Esophagus squamous epithelium (tissue), 5 donors: ENCODE measurements around the gene PGBD5. TPM values are rescaled to one million over a fixed set of nuclear protein-coding genes. Genes with fewer than 3 reads are reported as not detected.

Experiments used
- DNase-seq: peaks from one replicate; lab custom pipeline; 2025; lab: John Stamatoyannopoulos, UW
- H3K27ac ChIP-seq, 4 donors: fragments of 200-600 bp; sonication (generic); one replicate each; pipeline ENCODE4 v1.5.1; 2016 to 2019; ENCODE audit warnings: mild to moderate bottlenecking in 1 of 4
- H3K27me3 ChIP-seq, 4 donors: fragments of 200-600 bp; sonication (generic); 1 replicate in 3 of 4; 2 replicates in 1 of 4; pipeline versions ENCODE4 v1.5.1 to v1.6.0; 2017 to 2021; ENCODE audit warnings: antibody characterized with exemption in 1 of 4
- H3K36me3 ChIP-seq, 3 donors: fragments of 200-600 bp; sonication (generic); one replicate each; pipeline ENCODE4 v1.5.1; 2016 to 2019
- H3K4me1 ChIP-seq, 3 donors: fragments of 200-600 bp; sonication (generic); one replicate each; pipeline ENCODE4 v1.5.1; 2017 to 2019
- H3K4me3 ChIP-seq, 4 donors: fragments of 200-600 bp; sonication (generic); 1 replicate in 3 of 4; 2 replicates in 1 of 4; pipeline ENCODE4 v1.5.1; 2016 to 2019; ENCODE audit warnings: mild to moderate bottlenecking in 2 of 4, moderate library complexity in 1 of 4
- H3K9me3 ChIP-seq, 3 donors: fragments of 200-600 bp; sonication (generic); one replicate each; pipeline ENCODE4 v1.5.1; 2016 to 2019
- POLR2A ChIP-seq, 4 donors: fragments of 450-650 bp; IDR thresholded peaks; one replicate each; pipeline ENCODE4 v1.6.1; 2017; ENCODE audit warnings: antibody characterized with exemption in 4 of 4, mild to moderate bottlenecking in 4 of 4, moderate library complexity in 3 of 4
- WGBS, 2 donors: methylation state at CpG; one replicate each; pipeline ENCODE4 v1.1.5; 2018; 5-methylcytosine and 5-hydroxymethylcytosine counted together
- intact Hi-C: fragments of 100-400 bp; cut with DNase I; formaldehyde crosslinking; loops from one replicate; pipeline ENCODE4 v1.15.0; 2022
- total RNA-seq, 4 donors: library from RNA; depleted of rRNA; stranded (reverse); fragments of >200 nt; gene quantifications; one replicate each; pipeline ENCODE4 v1.1.0, GENCODE V29; 2016
- TF ChIP-seq, protein P1 (sequence below), 6 experiments: fragments of 450-650 bp in 4 of 6; fragments of 200-600 bp in 2 of 6; sonication (generic) in 2 of 6; IDR thresholded peaks; one replicate each; pipeline ENCODE4 v1.5.1; 2016 to 2019; ENCODE audit warnings: antibody characterized with exemption in 6 of 6, mild to moderate bottlenecking in 4 of 6, moderate library complexity in 4 of 6
- donor health status: DM: yes; HTN: yes; CAD: no.

PGBD5 gene
- total RNA-seq, 4 donors from 2014 or later: under 0.01 to 6.1 (median 3.0) TPM

- 82 to 83% methylated on average over 17 of the region's 17 CpGs for WGBS, 2 donors
- no peaks in the 10 kb centered on the region for H3K4me1 ChIP-seq
- H3K9me3 ChIP-seq: peaks cover 0 to 10% (median 3%) of the 10 kb centered on the region in 3 donors
- no peak overlapping the region for H3K4me3 ChIP-seq
- H3K27me3 ChIP-seq: no peaks in the 10 kb centered on the region
- intact Hi-C loops: no loop called here
- no peak for DNase-seq
- no peak for TF ChIP-seq POLR2A (IDR thresholded peaks at IDR 0.05)
- TF ChIP-seq, protein P1, sequence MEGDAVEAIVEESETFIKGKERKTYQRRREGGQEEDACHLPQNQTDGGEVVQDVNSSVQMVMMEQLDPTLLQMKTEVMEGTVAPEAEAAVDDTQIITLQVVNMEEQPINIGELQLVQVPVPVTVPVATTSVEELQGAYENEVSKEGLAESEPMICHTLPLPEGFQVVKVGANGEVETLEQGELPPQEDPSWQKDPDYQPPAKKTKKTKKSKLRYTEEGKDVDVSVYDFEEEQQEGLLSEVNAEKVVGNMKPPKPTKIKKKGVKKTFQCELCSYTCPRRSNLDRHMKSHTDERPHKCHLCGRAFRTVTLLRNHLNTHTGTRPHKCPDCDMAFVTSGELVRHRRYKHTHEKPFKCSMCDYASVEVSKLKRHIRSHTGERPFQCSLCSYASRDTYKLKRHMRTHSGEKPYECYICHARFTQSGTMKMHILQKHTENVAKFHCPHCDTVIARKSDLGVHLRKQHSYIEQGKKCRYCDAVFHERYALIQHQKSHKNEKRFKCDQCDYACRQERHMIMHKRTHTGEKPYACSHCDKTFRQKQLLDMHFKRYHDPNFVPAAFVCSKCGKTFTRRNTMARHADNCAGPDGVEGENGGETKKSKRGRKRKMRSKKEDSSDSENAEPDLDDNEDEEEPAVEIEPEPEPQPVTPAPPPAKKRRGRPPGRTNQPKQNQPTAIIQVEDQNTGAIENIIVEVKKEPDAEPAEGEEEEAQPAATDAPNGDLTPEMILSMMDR (IDR thresholded peaks at IDR 0.05): no peak
- no peaks in the 10 kb centered on the region for H3K36me3 ChIP-seq
- H3K27ac ChIP-seq: no peak overlapping the region
Observed at GRCh38 chr1:230384380-230385157, 41.6 kb downstream of the PGBD5 start.

- Histone ChIP-seq H3K4me3 (no peak overlapping the region), H3K27ac (no peak overlapping the region), H3K27me3 (peaks cover 0 to 6% (median 0%) of the 10 kb centered on the region in 4 donors), H3K36me3 (no peaks in the 10 kb centered on the region), H3K9me3 (peaks cover 0 to 19% (median 11%) of the 10 kb centered on the region in 3 donors), H3K4me1 (no peaks in the 10 kb centered on the region)
- intact Hi-C loops: no loop called here
- 85 to 100% methylated on average over 4 of the region's 5 CpGs for WGBS, 2 donors
- TF ChIP-seq, protein P1 (IDR thresholded peaks at IDR 0.05): no peak
- TF ChIP-seq POLR2A (IDR thresholded peaks at IDR 0.05): no peak
- no peak for DNase-seq
Observed at GRCh38 chr1:230383425-230383824, 42.7 kb downstream of the PGBD5 start.

DNA sequence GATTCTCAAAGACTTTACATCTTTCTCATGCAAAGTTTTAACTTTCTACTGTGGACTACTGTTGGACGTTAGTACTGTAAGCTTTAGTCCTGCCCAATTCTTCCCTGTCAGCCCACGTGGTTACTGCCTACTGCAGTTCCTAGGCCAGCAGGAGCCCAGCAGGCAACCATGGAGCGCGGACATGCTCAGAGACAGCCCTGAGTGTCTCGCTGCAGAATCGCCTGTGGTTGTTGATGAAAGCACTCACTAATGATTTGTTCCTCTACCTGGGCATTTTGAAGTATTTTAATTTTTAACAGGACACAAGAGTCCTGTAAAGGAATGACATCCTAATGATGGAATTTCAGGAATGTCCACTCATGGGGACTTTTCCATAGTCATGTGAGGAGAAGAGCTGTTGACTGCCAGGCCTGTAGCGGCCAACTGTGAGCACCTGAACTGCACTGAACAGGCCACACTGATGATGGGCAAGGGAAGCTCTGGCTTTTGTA, 44.1 kb downstream of the PGBD5 start:
- intact Hi-C loops: no loop called here
- no peaks in the 10 kb centered on the region for H3K36me3 ChIP-seq
- H3K4me3 ChIP-seq: no peak overlapping the region
- H3K27me3 ChIP-seq: peaks cover 0 to 7% (median 0%) of the 10 kb centered on the region in 4 donors
- no peak overlapping the region for H3K27ac ChIP-seq
- no peaks in the 10 kb centered on the region for H3K4me1 ChIP-seq
- 60 to 65% methylated on average over 7 of the region's 7 CpGs for WGBS, 2 donors
- no peak for DNase-seq
- peaks cover 0 to 19% (median 11%) of the 10 kb centered on the region in 3 donors for H3K9me3 ChIP-seq
- TF ChIP-seq POLR2A (IDR thresholded peaks at IDR 0.05): no peak
- TF ChIP-seq, protein P1 (IDR thresholded peaks at IDR 0.05): no peak

GRCh38 chr1:230381585-230381984, 44.5 kb downstream of the PGBD5 start:
- Histone ChIP-seq H3K4me1 (no peaks in the 10 kb centered on the region), H3K36me3 (no peaks in the 10 kb centered on the region), H3K27me3 (peaks cover 0 to 7% (median 0%) of the 10 kb centered on the region in 4 donors), H3K9me3 (peaks cover 0 to 19% (median 11%) of the 10 kb centered on the region in 3 donors), H3K4me3 (no peak overlapping the region), H3K27ac (no peak overlapping the region)
- intact Hi-C loops: no loop called here
- no peak for TF ChIP-seq POLR2A (IDR thresholded peaks at IDR 0.05)
- TF ChIP-seq, protein P1 (IDR thresholded peaks at IDR 0.05): no peak
- no peak for DNase-seq
- 50 to 62% methylated on average over 6 of the region's 6 CpGs for WGBS, 2 donors

GRCh38 chr1:230381049-230381467, 45.1 kb downstream of the PGBD5 start:
- H3K27me3 ChIP-seq: peaks cover 0 to 7% (median 0%) of the 10 kb centered on the region in 4 donors
- intact Hi-C loops: no loop called here
- no peak overlapping the region for H3K4me3 ChIP-seq
- H3K27ac ChIP-seq: no peak overlapping the region
- WGBS, 2 donors: 73 to 77% methylated on average over 2 to 4 of the region's 5 CpGs
- peaks cover 0 to 19% (median 11%) of the 10 kb centered on the region in 3 donors for H3K9me3 ChIP-seq
- H3K36me3 ChIP-seq: no peaks in the 10 kb centered on the region
- H3K4me1 ChIP-seq: no peaks in the 10 kb centered on the region
- DNase-seq: no peak
- TF ChIP-seq POLR2A (IDR thresholded peaks at IDR 0.05): no peak
- TF ChIP-seq, protein P1 (IDR thresholded peaks at IDR 0.05): no peak
